Measurements from ENCODE around the gene PPP1R7. TPM values are rescaled to one million over a fixed set of nuclear protein-coding genes. Genes with fewer than 3 reads are reported as not detected.

PPP1R7 gene
- polyA plus RNA-seq, 1 donor from 2014 or later, result 59.3 TPM

- Histone ChIP-seq H3K79me2 (replicated peaks; ENCODE audit: insufficient read depth, low read length) (no peaks in the 10 kb centered on the region), H3K4me3 (ENCODE audit: low read length) (no peak overlapping the region), H3K27ac (ENCODE audit: low read length) (no peak overlapping the region), H3F3A (ENCODE audit: insufficient read depth, low read length, poor library complexity, severe bottlenecking) (no peaks in the 10 kb centered on the region), H3K4me2 (ENCODE audit: low read length) (no peak overlapping the region), H2AFZ (ENCODE audit: low read depth, low read length) (no peak overlapping the region), H3K36me3 (ENCODE audit: insufficient read depth, low read length) (no peaks in the 10 kb centered on the region), H3K9ac (ENCODE audit: low read length) (no peak overlapping the region), H3K9me3 (ENCODE audit: low read length) (no peaks in the 10 kb centered on the region), H3K9me2 (ENCODE audit: insufficient read depth, low read length) (no peaks in the 10 kb centered on the region), H4K20me1 (ENCODE audit: insufficient read depth) (no peaks in the 10 kb centered on the region), H3K27me3 (ENCODE audit: insufficient read depth, low read depth, low read length) (no peaks in the 10 kb centered on the region)
- TF ChIP-seq EP300 (conservative IDR thresholded peaks at IDR 0.05; ENCODE audit: poor library complexity, severe bottlenecking), result no peak
- TF ChIP-seq, protein P1, sequence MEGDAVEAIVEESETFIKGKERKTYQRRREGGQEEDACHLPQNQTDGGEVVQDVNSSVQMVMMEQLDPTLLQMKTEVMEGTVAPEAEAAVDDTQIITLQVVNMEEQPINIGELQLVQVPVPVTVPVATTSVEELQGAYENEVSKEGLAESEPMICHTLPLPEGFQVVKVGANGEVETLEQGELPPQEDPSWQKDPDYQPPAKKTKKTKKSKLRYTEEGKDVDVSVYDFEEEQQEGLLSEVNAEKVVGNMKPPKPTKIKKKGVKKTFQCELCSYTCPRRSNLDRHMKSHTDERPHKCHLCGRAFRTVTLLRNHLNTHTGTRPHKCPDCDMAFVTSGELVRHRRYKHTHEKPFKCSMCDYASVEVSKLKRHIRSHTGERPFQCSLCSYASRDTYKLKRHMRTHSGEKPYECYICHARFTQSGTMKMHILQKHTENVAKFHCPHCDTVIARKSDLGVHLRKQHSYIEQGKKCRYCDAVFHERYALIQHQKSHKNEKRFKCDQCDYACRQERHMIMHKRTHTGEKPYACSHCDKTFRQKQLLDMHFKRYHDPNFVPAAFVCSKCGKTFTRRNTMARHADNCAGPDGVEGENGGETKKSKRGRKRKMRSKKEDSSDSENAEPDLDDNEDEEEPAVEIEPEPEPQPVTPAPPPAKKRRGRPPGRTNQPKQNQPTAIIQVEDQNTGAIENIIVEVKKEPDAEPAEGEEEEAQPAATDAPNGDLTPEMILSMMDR (IDR thresholded peaks at IDR 0.05; ENCODE audit: poor library complexity, severe bottlenecking), result no peak
- TF ChIP-seq MXI1 (conservative IDR thresholded peaks at IDR 0.05; ENCODE audit: poor library complexity, severe bottlenecking), result no peak
- no peak for TF ChIP-seq TAF1 (IDR thresholded peaks at IDR 0.05; ENCODE audit: low read depth)
- TF ChIP-seq POLR2AphosphoS5 (IDR thresholded peaks at IDR 0.05), result no peak
- no peak for TF ChIP-seq RAD21 (conservative IDR thresholded peaks at IDR 0.05)
- TF ChIP-seq EZH2 (IDR thresholded peaks at IDR 0.05; ENCODE audit: borderline replicate concordance, insufficient read depth, low read length, poor library complexity, severe bottlenecking), result no peak
- TF ChIP-seq REST (IDR thresholded peaks at IDR 0.05; ENCODE audit: borderline replicate concordance), result no peak
Measured at GRCh38 chr2:241202268-241202585, 52.0 kb downstream of the PPP1R7 start.

- Histone ChIP-seq H3K36me3 (ENCODE audit: insufficient read depth, low read length) (no peaks in the 10 kb centered on the region), H3K4me3 (ENCODE audit: low read length) (no peak overlapping the region), H3K4me2 (ENCODE audit: low read length) (no peak overlapping the region), H3F3A (ENCODE audit: insufficient read depth, low read length, poor library complexity, severe bottlenecking) (no peaks in the 10 kb centered on the region), H3K27me3 (ENCODE audit: insufficient read depth, low read depth, low read length) (no peaks in the 10 kb centered on the region), H3K27ac (ENCODE audit: low read length) (no peak overlapping the region), H3K9me2 (ENCODE audit: insufficient read depth, low read length) (no peaks in the 10 kb centered on the region), H2AFZ (ENCODE audit: low read depth, low read length) (no peak overlapping the region), H4K20me1 (ENCODE audit: insufficient read depth) (no peaks in the 10 kb centered on the region), H3K79me2 (replicated peaks; ENCODE audit: insufficient read depth, low read length) (no peaks in the 10 kb centered on the region), H3K9ac (ENCODE audit: low read length) (no peak overlapping the region), H3K9me3 (ENCODE audit: low read length) (no peaks in the 10 kb centered on the region)
- TF ChIP-seq EZH2 (IDR thresholded peaks at IDR 0.05; ENCODE audit: borderline replicate concordance, insufficient read depth, low read length, poor library complexity, severe bottlenecking) (no peak), POLR2AphosphoS5 (IDR thresholded peaks at IDR 0.05) (no peak), RAD21 (conservative IDR thresholded peaks at IDR 0.05) (no peak), MXI1 (conservative IDR thresholded peaks at IDR 0.05; ENCODE audit: poor library complexity, severe bottlenecking) (no peak), REST (IDR thresholded peaks at IDR 0.05; ENCODE audit: borderline replicate concordance) (no peak), EP300 (conservative IDR thresholded peaks at IDR 0.05; ENCODE audit: poor library complexity, severe bottlenecking) (no peak), TAF1 (IDR thresholded peaks at IDR 0.05; ENCODE audit: low read depth) (no peak), SMC3 (conservative IDR thresholded peaks at IDR 0.05; ENCODE audit: poor library complexity) (no peak)
- TF ChIP-seq, protein P1 (IDR thresholded peaks at IDR 0.05; ENCODE audit: poor library complexity, severe bottlenecking), result no peak
Measured at GRCh38 chr2:241202681-241203080, 52.4 kb downstream of the PPP1R7 start.

All from neural cell (in vitro differentiated cells).